Embryonic facial prominence (tissue), 1 donor: Measurements from ENCODE around the gene MED12L.

Source experiments
- DNase-seq: peaks from one replicate; pipeline ENCODE4 v3.0.0-alpha.2; 2016; ENCODE audit errors: extremely low spot score

MED12L gene

DNA sequence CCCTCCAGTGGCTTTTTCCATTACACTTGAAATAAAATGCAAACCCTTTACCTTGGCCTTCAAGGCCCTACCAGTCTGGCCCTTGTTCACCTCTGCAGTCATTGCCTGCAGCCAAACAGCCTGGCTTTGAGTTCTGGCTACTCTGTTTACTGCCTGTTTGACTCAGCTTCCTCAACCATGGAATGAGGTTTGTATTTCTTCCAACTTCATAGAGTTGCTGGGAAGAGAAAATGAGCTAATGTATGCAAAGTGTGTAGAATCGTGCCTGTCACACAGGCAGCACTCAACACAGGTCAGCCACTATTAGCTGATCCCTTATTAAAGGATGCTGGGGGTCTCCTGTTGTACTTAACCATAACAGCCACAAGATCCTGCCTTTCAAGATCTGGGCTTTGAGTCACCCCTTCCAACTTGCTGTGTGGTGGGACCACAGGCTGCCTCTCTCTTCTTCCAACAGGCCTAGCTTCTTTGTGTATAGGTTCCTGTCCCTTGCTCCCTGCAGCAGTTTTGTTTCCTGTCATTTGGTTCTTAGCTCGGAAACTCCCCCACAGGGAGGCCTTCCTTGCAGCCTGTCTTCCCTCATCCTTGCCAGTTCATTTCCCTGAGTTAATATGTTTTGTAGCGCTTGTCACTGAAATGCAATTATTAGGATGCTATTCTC is 6.4 kb downstream of the MED12L start:
- no peak for DNase-seq

DNA sequence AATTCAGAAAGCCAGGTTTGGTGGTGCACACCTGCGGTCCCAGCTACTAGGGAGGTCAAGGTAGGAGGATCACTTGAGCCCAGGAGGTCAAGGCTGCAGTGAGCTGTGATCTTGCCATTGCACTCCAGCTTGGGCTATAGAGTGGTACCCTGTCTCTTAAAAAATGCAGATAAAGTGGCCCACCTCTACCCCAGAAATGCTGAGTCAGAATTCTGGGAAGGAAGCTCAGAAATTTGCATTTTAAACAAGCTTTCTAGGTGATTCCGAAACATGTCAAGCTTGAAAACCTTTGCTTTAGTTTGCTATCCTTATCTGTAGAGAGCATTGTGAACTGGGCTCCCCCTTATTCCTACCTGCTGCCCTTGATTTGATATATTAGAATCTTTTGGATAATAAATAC is 7.7 kb downstream of the MED12L start:
- no peak for DNase-seq

DNA sequence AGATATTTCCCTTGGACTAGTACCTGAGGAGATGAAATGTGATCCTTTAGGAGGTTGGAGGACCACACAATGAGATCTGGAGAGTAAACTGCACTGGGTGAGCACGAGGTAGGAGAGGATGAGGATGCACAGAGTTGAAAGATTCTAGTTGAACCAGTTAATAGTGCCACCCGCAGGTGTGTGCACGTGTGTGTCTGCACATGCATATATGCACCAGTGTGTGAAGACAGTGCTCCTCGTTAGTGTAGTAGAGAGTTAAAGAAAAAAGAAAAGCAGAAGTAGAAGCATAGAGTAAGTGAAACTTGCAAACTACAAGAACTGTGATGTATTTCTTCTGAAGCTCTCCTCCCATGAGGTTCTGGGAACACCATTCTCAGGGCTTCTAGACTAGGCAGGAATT is 8.4 kb downstream of the MED12L start:
- no peak for DNase-seq

DNA sequence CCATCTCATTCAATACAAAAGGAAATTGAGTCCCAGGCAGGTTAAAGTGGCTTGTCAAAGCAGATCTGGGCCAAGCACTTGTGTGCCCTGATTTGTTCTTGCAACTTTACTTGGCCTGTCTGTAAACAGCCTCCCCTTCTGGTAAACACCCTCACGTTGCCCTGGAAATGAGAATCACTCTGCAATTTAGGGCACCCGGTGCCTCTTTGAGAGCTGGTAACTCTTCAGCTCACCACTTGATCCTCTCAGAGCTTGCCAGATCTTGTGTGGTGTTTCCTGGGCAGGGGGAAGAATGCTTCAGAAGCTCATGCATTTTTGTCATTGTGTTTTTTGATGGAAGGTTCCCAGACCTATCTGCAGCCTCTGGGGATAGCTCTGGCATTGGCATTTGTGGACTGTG is 11.3 kb downstream of the MED12L start:
- DNase-seq, result no peak

DNA sequence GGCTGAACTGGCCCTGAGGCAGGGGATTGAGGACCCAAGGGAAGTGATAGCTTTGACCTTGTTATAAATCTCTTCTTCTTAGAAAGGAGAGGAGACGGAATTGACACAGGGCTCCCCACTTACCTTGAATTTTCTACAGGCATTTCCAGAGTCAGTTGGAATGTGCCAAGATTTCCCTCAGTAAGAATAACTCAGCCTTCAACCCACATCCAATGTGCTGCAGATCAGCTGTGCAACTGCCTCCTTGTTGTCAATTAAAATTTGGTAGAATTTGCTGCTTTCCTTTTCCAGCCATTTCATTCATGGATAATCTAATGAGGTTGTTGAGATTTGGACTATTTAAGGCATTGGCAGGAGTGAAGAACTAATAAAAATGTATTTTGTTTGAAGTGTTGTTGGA is 14.6 kb downstream of the MED12L start:
- DNase-seq, result no peak

DNA sequence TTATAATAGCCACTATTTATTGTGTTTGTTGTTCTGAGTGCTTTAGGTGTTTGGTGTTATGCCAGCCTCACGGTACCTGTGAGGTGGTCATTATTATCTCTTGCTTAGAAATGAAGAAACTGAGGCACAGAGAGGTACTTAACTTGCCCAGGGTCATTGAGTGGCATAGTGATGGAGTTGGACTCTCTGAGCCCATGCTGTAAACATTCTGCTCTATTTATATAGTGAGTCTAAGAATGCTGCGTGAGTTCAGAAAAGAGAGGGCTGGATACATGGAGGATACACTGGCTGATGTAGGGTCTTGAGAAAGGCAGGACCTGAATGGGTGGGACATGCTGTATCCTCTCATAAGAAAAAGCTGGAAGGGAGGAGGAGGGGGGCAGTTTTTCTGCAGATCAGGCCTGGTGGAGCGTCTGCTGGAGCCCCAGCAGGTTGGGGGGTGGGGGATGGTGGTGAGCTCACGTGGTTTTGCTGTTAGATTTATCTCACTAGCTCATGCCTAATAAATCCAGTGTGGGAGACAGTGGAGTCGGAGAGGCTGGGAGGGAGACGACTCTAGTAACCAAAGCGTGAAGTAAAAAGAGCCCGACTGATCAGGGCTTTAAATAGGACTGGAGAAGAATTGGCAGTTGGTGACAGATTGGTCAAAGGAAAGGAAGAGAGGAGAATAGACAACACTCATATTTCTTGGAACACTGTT is 16.0 kb downstream of the MED12L start:
- no peak for DNase-seq

DNA sequence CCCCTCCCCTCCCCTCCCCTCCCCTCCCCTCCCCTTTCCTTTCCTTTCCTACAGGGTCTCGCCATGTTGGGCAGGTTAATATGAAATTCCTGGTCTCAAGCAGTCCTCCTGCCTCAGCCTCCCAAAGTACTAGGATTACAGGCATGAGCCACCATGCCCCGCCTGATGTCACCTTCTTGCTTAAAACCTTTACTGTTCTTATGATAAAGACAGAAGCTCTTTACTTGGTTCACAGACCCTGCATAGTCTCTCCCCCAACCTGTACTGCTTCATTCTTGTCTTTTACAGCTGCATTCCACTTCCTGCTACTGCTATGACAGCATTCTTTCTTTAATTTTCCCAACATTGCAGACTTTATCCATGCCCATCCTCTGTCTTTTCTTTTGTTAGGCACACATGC is 20.8 kb downstream of the MED12L start:
- no peak for DNase-seq

DNA sequence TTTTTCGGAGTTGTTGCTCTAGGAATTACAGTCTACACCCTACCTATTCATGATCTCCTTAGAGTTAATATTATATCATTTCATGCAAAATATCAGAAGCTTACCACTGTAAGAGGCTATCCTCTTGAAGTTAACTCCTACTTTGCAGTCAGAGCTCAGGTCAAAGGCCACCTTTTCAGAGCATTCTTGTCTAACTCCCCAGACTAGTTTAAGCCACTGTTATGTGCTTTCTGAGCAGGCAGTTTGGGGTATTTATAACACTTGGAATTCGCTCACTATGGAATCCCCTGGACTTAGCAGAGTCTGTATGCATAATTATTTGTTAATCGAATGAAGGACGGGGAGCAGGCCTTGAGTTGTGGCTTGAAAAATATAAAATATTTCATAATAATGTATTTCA is 21.7 kb downstream of the MED12L start:
- no peak for DNase-seq

DNA sequence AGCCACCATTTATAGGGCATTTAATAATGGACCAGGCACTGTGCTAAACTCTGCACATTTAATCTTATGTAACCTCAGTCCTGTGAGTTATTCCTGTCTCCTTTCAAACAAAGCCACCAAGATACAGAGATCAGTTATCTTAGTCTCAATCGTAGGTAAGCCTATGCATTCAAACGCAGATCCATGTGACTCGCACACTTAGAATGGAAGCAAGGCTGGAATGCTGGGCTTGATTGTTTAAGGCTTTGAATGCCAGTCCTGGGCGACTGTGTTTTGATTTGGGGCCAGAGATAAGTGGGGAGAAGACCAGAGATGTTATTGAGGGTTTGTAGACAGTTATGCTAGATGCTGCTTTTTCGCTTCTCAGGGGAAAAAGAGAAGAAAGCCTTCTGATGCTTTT is 22.2 kb downstream of the MED12L start:
- DNase-seq, result no peak

DNA sequence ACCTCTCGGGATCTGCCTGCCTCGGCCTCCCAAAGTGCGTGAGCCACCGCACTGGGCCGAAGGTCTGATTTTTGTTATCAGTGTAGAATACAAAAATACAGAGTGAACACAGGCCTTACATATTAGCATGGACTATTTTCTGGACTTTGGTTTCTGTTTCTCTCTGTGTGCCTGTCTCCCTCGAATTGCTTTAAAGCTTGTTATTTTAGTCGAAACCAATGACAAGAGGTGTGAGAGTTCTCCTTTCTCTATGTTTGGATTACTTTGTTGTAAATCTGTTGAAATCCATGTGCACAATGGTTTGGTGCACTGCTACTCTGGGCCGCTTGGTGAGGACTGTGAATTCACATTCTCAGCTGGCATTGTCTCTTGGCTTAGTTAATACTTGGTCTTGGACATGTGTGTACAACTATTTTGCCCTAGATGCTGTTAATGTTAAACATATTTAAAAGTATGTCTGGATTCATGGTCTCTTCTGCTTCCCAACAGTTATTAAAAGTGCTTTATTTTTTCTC is 23.9 kb downstream of the MED12L start:
- DNase-seq, result no peak

DNA sequence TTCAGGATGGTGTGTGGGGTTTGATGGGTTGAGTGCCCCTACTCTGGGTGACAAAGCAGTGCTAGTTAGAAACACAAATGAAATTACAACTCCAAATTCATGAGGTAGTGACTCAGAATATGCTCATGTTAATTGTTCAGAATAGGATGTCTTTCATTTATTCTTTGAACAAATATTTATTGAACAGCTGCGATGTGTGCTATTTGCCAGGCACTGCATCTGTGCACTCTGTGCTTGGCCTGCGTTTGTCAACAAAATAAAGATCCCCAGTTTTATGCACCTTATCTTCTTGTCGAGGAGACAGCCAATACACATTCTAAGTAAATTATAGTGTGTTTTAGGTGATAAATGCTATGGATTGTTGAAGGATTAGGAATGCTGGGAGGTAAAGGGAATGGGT is 27.3 kb downstream of the MED12L start:
- no peak for DNase-seq

DNA sequence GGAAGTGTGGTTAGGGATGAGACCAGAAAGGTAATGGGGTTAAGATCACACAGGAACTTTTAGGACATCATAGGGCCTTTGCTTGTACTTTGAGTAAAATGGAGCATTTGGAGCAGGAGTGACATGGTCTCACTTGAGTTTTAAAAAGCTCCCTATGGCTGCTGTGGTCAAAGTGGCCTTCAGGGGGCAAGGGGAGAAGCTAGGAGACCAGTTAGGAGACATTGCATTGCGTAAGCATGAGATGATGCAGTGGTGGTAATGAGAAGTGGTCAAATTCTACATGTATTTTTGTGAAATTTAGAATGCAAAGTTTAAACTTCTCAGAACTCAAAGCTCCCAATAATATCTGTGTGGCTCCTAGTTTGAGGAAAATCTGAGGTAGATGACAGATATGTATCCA is 27.9 kb downstream of the MED12L start:
- DNase-seq, result no peak

DNA sequence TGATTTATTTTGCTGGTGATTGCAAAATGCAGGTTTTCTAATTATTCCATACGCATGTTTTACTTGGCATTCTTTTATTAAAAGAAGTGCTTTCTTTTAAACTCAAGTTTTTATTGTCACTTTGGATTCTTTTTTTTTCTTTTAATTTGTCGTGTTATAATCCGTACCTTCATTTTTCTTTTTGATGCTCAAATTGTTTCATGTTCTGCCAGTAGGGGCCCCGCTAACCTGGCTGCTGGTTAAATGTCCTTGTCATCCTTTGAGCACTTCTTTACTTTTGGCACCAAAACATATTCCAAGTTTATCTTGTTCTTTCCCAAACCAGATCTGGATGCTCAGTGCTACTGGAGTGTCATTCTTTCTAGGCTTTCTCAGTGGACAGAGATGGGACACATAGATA is 31.6 kb downstream of the MED12L start:
- DNase-seq, result no peak

DNA sequence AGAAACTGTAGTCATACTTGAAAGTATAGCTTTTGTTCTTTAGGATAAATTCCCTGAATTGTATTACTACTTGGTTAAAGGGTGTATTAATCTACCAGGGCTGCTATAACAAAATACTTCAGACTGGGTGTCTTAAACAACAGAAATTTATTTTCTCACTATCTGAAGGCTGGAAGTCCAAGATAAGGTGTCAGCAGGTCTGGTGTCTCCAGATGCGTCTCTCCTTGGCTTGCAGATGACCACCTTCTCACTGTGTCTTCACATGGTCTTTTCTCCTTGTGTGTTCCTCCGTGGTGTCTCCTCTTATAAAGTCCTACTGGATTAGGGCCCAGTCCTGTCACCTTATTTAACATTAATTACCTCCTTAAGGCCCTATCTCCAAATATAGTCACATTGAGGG is 33.7 kb downstream of the MED12L start:
- no peak for DNase-seq

DNA sequence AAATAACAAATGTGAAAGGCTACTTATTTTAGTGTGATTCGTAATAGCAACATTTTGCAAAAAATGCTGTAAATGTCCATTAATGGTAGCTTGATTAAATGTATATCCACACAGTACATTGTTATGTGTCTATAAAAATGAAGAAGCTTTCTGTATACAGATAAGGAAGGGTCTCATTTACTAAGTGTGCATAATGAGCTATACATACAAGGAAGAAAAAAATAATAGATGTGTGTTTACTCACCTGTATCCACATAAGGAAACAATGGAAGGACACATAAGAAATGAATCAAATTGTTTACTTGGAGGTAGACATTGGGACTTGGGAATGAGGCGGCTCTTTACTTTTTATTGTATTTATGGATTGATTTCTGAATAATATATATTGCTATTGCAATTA is 34.9 kb downstream of the MED12L start:
- no peak for DNase-seq

DNA sequence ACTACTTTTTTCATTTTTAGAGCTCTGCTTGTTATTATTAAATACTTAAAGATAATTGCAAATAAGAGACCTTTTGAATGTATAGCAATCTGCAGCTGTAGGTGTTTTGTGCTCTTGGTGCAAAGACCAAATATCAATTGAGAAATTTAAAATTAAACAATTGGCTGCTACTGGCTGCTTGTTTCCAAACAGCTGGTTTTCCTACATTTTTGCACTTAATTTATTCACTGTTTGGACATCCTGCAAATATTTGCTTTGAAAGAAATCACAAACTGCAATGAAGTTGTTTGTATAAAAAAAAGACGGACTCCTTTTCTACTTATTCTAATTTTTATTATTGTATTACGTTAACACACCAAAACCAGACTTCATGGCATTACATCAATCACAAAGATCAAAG is 35.6 kb downstream of the MED12L start:
- DNase-seq, result no peak

DNA sequence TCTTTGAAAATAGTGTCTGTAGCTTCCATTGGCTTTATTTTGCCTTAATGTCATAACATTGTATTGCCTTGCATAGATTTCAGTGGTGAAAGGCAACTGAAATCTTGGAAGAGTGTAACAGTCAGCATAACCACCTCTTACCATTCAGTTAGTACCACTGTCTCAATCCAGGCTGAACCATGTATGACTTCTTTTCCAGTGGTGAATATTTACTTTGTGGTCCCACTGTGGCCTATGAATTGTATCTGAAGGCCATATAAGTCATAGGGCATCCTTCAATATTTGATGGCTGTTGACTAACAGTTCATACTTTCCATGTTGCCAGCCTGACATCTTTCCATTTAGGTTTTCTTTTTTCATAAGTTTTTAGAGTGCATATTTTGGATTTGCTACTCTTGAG is 38.4 kb downstream of the MED12L start:
- no peak for DNase-seq

DNA sequence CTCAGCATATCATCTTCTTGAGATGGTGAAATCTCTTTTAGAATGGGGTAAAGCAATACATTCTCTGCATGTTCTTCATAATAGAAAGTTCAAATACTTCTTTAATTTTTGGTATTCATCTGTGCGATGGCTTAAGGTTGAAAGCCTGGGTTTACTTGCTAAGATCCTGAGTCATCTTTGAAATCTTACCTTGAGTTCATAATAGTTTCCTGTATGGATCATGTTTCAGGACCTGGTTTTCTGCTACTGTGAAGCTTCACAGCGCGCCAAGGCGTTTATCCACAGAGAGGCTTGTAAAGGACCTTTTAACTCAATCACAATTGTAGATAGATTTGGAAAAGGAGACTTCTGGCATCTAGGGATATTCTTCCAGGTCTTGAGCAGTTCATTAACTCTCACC is 39.0 kb downstream of the MED12L start:
- DNase-seq, result no peak

DNA sequence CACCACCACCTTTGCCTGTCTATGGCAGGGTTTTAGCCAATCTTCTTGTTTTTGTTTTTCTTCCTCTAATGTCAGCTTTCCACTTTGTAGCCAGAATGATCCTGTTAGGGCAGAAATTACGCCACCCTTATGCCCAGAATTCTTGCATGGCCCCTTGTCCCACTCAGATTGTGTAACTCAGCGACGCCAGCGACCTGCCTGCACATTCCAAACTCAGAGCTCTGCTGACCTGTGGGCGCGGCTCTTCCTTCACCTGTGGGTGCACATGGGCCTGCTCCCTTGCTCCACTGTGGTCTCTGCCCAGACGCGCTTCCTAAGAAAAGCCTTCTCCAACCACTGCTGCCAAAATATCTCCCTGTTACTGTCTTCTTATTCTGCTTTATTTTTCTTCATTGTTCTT is 45.0 kb downstream of the MED12L start:
- DNase-seq, result no peak

DNA sequence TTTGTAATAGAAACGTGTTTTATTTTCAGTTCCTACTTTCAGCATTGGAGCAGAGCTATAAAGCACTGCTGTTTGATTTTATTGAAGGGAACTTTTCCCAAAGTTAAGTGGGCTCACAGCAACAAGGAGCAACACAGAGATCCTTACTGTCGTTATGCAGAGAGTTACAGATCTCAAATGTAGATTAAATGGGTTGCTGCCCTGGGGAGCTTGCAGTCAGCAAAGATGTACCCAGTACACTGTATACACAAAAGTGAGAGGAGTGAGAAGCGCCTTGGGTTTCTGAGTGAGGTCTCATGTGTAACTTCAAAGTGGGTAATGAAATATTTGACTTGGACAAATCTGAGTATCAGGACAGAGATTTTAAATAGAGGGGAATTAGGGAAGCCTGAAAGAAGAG is 47.7 kb downstream of the MED12L start:
- DNase-seq, result no peak

DNA sequence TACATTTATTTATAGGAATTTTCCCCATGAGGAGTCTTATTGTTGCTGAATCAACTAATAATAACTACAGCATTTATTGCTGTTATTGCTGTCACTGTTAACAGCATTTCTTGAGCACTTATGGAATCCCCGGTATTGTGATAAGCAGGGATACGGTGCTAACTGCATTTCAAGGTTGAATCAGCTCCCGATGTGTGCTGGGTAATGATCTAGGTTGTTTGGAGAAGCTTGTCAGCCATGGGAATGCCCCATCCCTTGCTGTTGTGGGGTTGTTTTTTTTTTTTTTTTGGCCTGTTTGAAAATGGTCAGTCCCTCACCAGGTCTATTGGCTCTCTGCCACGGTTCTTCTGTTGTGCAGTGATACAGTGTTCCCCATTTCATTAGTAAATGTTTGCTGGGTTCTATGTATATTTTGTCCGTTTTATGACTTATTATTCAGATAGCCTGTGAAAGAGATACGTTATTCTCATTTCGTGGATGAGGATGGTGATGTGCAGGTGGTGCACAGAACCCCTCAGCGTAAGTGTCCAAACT is 48.5 kb downstream of the MED12L start:
- no peak for DNase-seq

DNA sequence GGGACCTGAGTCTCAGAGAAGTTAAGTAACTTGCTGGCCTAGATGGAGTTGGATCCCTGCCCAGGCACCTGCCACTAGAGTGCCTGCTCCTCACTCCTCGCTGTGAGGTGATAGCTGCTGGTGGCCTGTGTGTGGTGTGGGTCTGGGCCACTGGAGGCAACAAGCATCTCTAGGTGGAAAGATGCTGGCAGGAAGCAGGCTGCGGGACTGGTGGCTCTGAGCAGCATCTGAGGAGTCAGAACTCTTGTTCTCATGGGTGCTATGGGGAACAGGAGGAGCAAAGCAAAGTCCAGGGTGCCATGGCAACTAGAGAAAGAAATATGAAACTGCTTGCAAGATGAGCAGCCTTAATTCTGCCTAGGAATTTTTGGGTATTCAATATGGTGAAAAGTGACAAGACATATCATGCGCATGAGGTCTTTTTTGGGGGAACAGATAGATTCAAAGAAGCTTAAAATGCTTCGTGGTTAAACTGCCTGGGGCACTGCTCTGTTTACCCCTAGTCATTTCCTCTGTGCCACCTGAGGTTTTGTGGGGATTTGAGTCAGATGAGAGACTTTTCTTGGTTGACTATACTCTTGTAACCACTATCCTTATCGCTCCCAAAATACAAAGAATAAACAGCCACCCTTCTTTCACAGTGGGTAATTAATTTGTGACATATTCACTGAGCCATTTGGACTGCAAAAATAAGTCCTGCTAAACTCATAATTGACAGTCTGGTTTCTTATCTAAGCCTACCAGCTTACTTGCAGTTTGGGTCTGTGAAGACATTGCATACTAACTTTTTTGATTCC is 50.3 kb downstream of the MED12L start:
- DNase-seq, result no peak

DNA sequence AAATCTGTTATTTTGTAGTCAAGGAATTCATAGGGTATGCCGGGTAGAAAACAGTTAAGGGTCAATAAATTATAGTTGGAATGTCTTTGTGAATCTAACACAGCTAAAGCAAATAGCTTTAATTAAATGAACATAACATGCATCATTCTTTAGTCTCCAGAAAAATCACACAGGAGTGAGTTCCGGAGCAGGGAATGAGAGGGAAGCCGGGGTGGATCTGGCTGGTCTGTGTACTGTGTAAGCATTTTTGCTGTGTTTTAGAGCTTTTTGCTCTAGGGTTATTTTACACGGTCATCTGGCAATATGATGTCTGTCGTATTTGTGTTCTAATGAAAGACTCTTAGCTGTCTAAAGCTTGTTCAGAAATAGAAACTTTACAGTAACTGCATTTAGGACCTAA is 57.5 kb downstream of the MED12L start:
- no peak for DNase-seq
